Testis (tissue), 3 donors: ENCODE results near the gene SUMF2. TPM values are rescaled to one million over a fixed set of nuclear protein-coding genes. Genes with fewer than 3 reads are reported as not detected.

Experiments used
- DNase-seq: peaks from one replicate; pipeline ENCODE4 v3.0.0-alpha.2; 2019
- H3K27ac ChIP-seq, 2 donors: fragments of 200-600 bp; sonication (generic); one replicate each; pipeline ENCODE4 v1.5.1; 2019
- H3K27me3 ChIP-seq: fragments of 200-600 bp; sonication (generic); one replicate; pipeline ENCODE4 v1.5.1; 2019
- H3K36me3 ChIP-seq: fragments of 200-600 bp; sonication (generic); one replicate; pipeline ENCODE4 v1.5.1; 2017; ENCODE audit warnings: low read depth; ENCODE audit errors: missing control alignments
- H3K4me1 ChIP-seq: fragments of 200-600 bp; sonication (generic); one replicate; pipeline ENCODE4 v1.5.1; 2019
- H3K4me3 ChIP-seq, 2 donors: fragments of 200-600 bp; sonication (generic); one replicate each; pipeline ENCODE4 v1.5.1; 2017 to 2019
- H3K9me3 ChIP-seq: fragments of 200-600 bp; sonication (generic); one replicate; pipeline ENCODE4 v1.5.1; 2017
- POLR2A ChIP-seq: fragments of 450-650 bp; IDR thresholded peaks from one replicate; pipeline ENCODE4 v1.6.1; 2017; ENCODE audit warnings: antibody characterized with exemption, mild to moderate bottlenecking, moderate library complexity
- WGBS, 2 donors: methylation state at CpG; one replicate each; pipeline ENCODE4 v1.1.5; 2018; 5-methylcytosine and 5-hydroxymethylcytosine counted together
- intact Hi-C: fragments of 100-400 bp; cut with DNase I; formaldehyde crosslinking; loops from one replicate; pipeline ENCODE4 v1.15.1; 2023; ENCODE audit warnings: low total_unique reads
- polyA plus RNA-seq: library from polyadenylated mRNA; stranded (reverse); fragments of 350-450 nt; fragmentation: Illumina TruSeq; extraction: RNeasy Lipid Tissue Mini Kit (QIAGEN cat#74804); gene quantifications from one replicate; pipeline ENCODE4 v1.2.3, GENCODE V29; 2014; ENCODE audit warnings: low read depth, low replicate concordance; ENCODE audit not compliant: insufficient read depth
- small RNA-seq, 2 donors: library from RNA; depleted of rRNA; stranded (forward); fragments of <200 nt; gene quantifications; one replicate each; pipeline ENCODE3, GENCODE V24; 2016
- total RNA-seq, 2 donors: library from RNA; depleted of rRNA; stranded (reverse); fragments of >200 nt; gene quantifications; one replicate each; pipeline ENCODE4 v1.2.3, GENCODE V29; 2016
- TF ChIP-seq, protein P1 (sequence below), 3 experiments: fragments of 450-650 bp in 2 of 3; fragments of 200-600 bp in 1 of 3; sonication (generic) in 1 of 3; IDR thresholded peaks; one replicate each; pipeline ENCODE4 v1.5.1; 2016 to 2019; ENCODE audit warnings: antibody characterized with exemption in 3 of 3, mild to moderate bottlenecking in 2 of 3, moderate library complexity in 1 of 3

Gene SUMF2
- total and polyA plus RNA-seq, 3 donors from 2014 or later: 83.3 to 107 (median 84.8) TPM

DNA sequence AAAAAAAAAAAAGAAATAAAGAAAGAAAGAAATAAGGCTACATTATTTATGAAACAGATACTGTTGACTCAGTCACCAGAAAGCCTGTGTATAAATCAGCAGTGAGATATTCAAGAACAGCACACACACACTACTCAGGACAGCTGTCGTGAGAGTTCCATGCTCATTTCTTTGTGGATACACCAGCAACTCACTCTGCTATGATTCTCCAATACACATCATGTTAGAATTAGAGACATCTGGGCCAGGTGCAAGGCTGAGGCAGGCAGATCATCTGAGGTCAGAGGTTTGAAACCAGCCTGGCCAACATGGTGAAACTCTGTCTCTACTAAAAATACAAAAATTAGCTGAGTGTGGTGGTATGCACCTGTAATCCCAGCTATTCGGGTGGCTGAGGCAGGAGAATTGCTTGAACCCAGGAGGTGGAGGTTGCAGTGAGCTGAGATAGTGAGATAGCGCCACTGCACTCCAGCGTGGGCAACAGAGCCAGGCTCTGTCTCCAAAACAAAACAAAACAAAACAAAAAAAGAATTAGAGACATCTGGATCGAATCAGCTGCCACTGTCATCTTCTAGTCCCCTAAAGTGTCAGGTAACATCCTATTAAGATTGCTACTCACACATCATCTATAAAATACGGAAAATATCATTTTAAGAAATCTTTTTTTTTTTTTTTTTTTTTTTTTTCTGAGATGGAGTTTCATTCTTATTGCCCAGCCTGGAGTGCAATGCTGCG is 63.3 kb downstream of the SUMF2 start:
- no peak overlapping the region for H3K4me3 ChIP-seq
- WGBS, 2 donors: 84 to 85% methylated on average over 7 of the region's 7 CpGs
- TF ChIP-seq, protein P1, sequence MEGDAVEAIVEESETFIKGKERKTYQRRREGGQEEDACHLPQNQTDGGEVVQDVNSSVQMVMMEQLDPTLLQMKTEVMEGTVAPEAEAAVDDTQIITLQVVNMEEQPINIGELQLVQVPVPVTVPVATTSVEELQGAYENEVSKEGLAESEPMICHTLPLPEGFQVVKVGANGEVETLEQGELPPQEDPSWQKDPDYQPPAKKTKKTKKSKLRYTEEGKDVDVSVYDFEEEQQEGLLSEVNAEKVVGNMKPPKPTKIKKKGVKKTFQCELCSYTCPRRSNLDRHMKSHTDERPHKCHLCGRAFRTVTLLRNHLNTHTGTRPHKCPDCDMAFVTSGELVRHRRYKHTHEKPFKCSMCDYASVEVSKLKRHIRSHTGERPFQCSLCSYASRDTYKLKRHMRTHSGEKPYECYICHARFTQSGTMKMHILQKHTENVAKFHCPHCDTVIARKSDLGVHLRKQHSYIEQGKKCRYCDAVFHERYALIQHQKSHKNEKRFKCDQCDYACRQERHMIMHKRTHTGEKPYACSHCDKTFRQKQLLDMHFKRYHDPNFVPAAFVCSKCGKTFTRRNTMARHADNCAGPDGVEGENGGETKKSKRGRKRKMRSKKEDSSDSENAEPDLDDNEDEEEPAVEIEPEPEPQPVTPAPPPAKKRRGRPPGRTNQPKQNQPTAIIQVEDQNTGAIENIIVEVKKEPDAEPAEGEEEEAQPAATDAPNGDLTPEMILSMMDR (IDR thresholded peaks at IDR 0.05): no peak
- TF ChIP-seq POLR2A: no peak
- no peaks in the 10 kb centered on the region for H3K4me1 ChIP-seq
- H3K9me3 ChIP-seq: no peaks in the 10 kb centered on the region
- H3K27ac ChIP-seq: no peak overlapping the region
- DNase-seq: no peak
- intact Hi-C loops: no loop called here
- H3K36me3 ChIP-seq: no peaks in the 10 kb centered on the region
- H3K27me3 ChIP-seq: no peaks in the 10 kb centered on the region

Small RNA genes lying within 50 kb of the gene (small RNA-seq; reads per million reads assigned to genes)
- gene SNORA15 (0 reads per million in 2 donors), gene SNORA22B (0 to 0.19 reads per million in 2 donors)

Other genes with a start within 250 kb of the SUMF2 start
- 10 to 100 TPM; 58.3 to 81.4 TPM for gene SEPTIN14, start 201.5 kb upstream of the SUMF2 start, total RNA-seq
- gene SEPTIN14, start 201.5 kb upstream of the SUMF2 start, polyA plus RNA-seq: 30.6 TPM
- gene ZNF713, start 176.8 kb upstream of the SUMF2 start, total RNA-seq: 10 to 100 TPM; 19.0 to 21.7 TPM
- gene ZNF713, start 176.8 kb upstream of the SUMF2 start, polyA plus RNA-seq: 10.1 TPM
- gene MRPS17, start 112.4 kb upstream of the SUMF2 start, total RNA-seq: 10 to 100 TPM in 1 of 2 donors, 1 to 10 TPM in 1; 8.9 to 10.7 TPM
- gene MRPS17, start 112.4 kb upstream of the SUMF2 start, polyA plus RNA-seq: 19.7 TPM
- 100 to 1,000 TPM in 1 of 2 donors, 10 to 100 TPM in 1; 90.2 to 136 TPM for gene NIPSNAP2, start 99.7 kb upstream of the SUMF2 start, total RNA-seq
- gene NIPSNAP2, start 99.7 kb upstream of the SUMF2 start, polyA plus RNA-seq: 41.1 TPM
- 10 to 100 TPM; 18.4 to 21.5 TPM for gene PSPH, start 12.8 kb upstream of the SUMF2 start, total RNA-seq
- 16.6 TPM for gene PSPH, start 12.8 kb upstream of the SUMF2 start, polyA plus RNA-seq
- 10 to 100 TPM; 90.4 to 96.4 TPM for gene CCT6A, start 12.5 kb upstream of the SUMF2 start, total RNA-seq
- 103 TPM for gene CCT6A, start 12.5 kb upstream of the SUMF2 start, polyA plus RNA-seq
- gene PHKG1, start 28.7 kb downstream of the SUMF2 start, total RNA-seq: 1 to 10 TPM; 1.5 to 2.8 TPM
- gene PHKG1, start 28.7 kb downstream of the SUMF2 start, polyA plus RNA-seq: 2.1 TPM
- gene CHCHD2, start 42.2 kb downstream of the SUMF2 start, total RNA-seq: 100 to 1,000 TPM; 212 to 289 TPM
- 321 TPM for gene CHCHD2, start 42.2 kb downstream of the SUMF2 start, polyA plus RNA-seq
- 100 to 1,000 TPM; 171 to 785 TPM for gene NUPR2, start 52.1 kb downstream of the SUMF2 start, total RNA-seq
- 227 TPM for gene NUPR2, start 52.1 kb downstream of the SUMF2 start, polyA plus RNA-seq